OCI-LY1 (cell line): ENCODE data around the gene GNAI1.

Experiments used
- H2AFZ ChIP-seq: fragments of 200-600 bp; sonication (generic), shearing (Covaris generic); 2 replicates; pipeline ENCODE4 v1.6.0; 2014; ENCODE audit warnings: antibody characterized with exemption, mild to moderate bottlenecking, low read length
- H3F3A ChIP-seq: fragments of 200-600 bp; sonication (generic), shearing (Covaris generic); 2 replicates; pipeline ENCODE4 v1.6.0; 2014; ENCODE audit warnings: mild to moderate bottlenecking, antibody characterized with exemption, low read length, moderate library complexity; ENCODE audit not compliant: insufficient read depth
- H3K27ac ChIP-seq: fragments of 200-600 bp; sonication (generic); 2 replicates; pipeline ENCODE4 v1.5.1; 2014; ENCODE audit warnings: low read length, mixed run types, mild to moderate bottlenecking, low read depth; ENCODE audit not compliant: poor library complexity, severe bottlenecking
- H3K27me3 ChIP-seq: fragments of 200-600 bp; sonication (generic); 2 replicates; pipeline ENCODE4 v1.6.0; 2014; ENCODE audit warnings: antibody characterized with exemption, mild to moderate bottlenecking, low read length, moderate library complexity; ENCODE audit not compliant: insufficient read depth
- H3K36me3 ChIP-seq: fragments of 200-600 bp; sonication (generic); 2 replicates; pipeline ENCODE4 v1.6.1; 2014; ENCODE audit warnings: mild to moderate bottlenecking, antibody characterized with exemption, low read length, moderate library complexity, mixed read lengths; ENCODE audit not compliant: insufficient read depth
- H3K4me1 ChIP-seq: fragments of 200-600 bp; sonication (generic); 2 replicates; pipeline ENCODE4 v1.5.1; 2014; ENCODE audit warnings: mild to moderate bottlenecking, low read length, moderate library complexity; ENCODE audit not compliant: insufficient read depth, severe bottlenecking
- H3K4me2 ChIP-seq: fragments of 200-600 bp; sonication (generic), shearing (Covaris generic); 2 replicates; pipeline ENCODE4 v1.6.1; 2014; ENCODE audit warnings: low read length
- H3K4me3 ChIP-seq: fragments of 200-600 bp; sonication (generic); 2 replicates; pipeline ENCODE4 v1.5.1; 2014; ENCODE audit warnings: low read length, low read depth, mild to moderate bottlenecking, mixed read lengths; ENCODE audit not compliant: poor library complexity, severe bottlenecking
- H3K79me2 ChIP-seq: fragments of 200-600 bp; shearing (Covaris generic); 2 replicates; pipeline ENCODE4 v1.6.1; 2016; ENCODE audit warnings: mixed run types, low read length, mixed read lengths; ENCODE audit not compliant: insufficient read depth
- H3K9ac ChIP-seq: fragments of 200-600 bp; sonication (generic), shearing (Covaris generic); 2 replicates; pipeline ENCODE4 v1.6.1; 2014; ENCODE audit warnings: mild to moderate bottlenecking, low read length, mixed read lengths
- H3K9me2 ChIP-seq: fragments of 200-600 bp; sonication (generic), shearing (Covaris generic); 2 replicates; pipeline ENCODE4 v1.6.1; 2014; ENCODE audit warnings: low read depth, mild to moderate bottlenecking, low read length, mixed read lengths
- H3K9me3 ChIP-seq: fragments of 200-600 bp; shearing (Covaris generic); 2 replicates; pipeline ENCODE4 v1.6.1; 2014; ENCODE audit warnings: low read length, mixed read lengths
- H4K20me1 ChIP-seq: fragments of 200-600 bp; sonication (generic), shearing (Covaris generic); 2 replicates; pipeline ENCODE4 v1.6.0; 2016; ENCODE audit warnings: mild to moderate bottlenecking, low read length; ENCODE audit not compliant: insufficient read depth
- CTCF ChIP-seq: fragments of 200-600 bp; sonication (generic), shearing (Covaris generic); IDR thresholded peaks from 2 replicates; pipeline ENCODE4 v1.5.1; 2017; ENCODE audit warnings: mild to moderate bottlenecking, antibody characterized with exemption, low read length, moderate library complexity, mixed read lengths
- EZH2 ChIP-seq: fragments of 200-600 bp; sonication (generic), shearing (Covaris generic); IDR thresholded peaks from 2 replicates; pipeline ENCODE4 v1.8.0; 2017; ENCODE audit warnings: borderline replicate concordance, mixed run types, mild to moderate bottlenecking, antibody characterized with exemption, low read length, moderate library complexity, mixed read lengths

The GNAI1 gene

GRCh38 chr7:80127412-80128160, 7.0 kb upstream of the GNAI1 start:
- H3K36me3 ChIP-seq: no peaks in the 10 kb centered on the region
- no peaks in the 10 kb centered on the region for H3K27me3 ChIP-seq
- H3K79me2 ChIP-seq: no peaks in the 10 kb centered on the region
- H3K4me2 ChIP-seq: no peak overlapping the region
- TF ChIP-seq EZH2 (no peak), CTCF (no peak)
- no peaks in the 10 kb centered on the region for H3K9me2 ChIP-seq
- no peaks in the 10 kb centered on the region for H3K9me3 ChIP-seq
- no peak overlapping the region for H3K9ac ChIP-seq
- H3K27ac ChIP-seq: no peak overlapping the region
- H2AFZ ChIP-seq: no peak overlapping the region
- no peaks in the 10 kb centered on the region for H4K20me1 ChIP-seq
- no peak overlapping the region for H3K4me3 ChIP-seq
- H3F3A ChIP-seq: no peaks in the 10 kb centered on the region
- H3K4me1 ChIP-seq: no peaks in the 10 kb centered on the region

- H3K27ac ChIP-seq: no peak overlapping the region
- H3F3A ChIP-seq: no peaks in the 10 kb centered on the region
- no peaks in the 10 kb centered on the region for H3K4me1 ChIP-seq
- H3K4me3 ChIP-seq: no peak overlapping the region
- H2AFZ ChIP-seq: no peak overlapping the region
- TF ChIP-seq EZH2: no peak
- no peak overlapping the region for H3K9ac ChIP-seq
- no peaks in the 10 kb centered on the region for H3K9me3 ChIP-seq
- no peaks in the 10 kb centered on the region for H3K79me2 ChIP-seq
- H3K36me3 ChIP-seq: no peaks in the 10 kb centered on the region
- no peaks in the 10 kb centered on the region for H3K27me3 ChIP-seq
- H3K9me2 ChIP-seq: no peaks in the 10 kb centered on the region
- H4K20me1 ChIP-seq: no peaks in the 10 kb centered on the region
- H3K4me2 ChIP-seq: no peak overlapping the region
Measured at GRCh38 chr7:80128918-80129317, 5.7 kb upstream of the GNAI1 start.

GRCh38 chr7:80129785-80130184, 4.8 kb upstream of the GNAI1 start:
- TF ChIP-seq CTCF (no peak), EZH2 (no peak)
- H3K9me2 ChIP-seq: no peaks in the 10 kb centered on the region

More at GRCh38 chr7:80129785-80130184, 4.8 kb upstream of the GNAI1 start:
- no peaks in the 10 kb centered on the region for H3K79me2 ChIP-seq
- H4K20me1 ChIP-seq: no peaks in the 10 kb centered on the region
- no peaks in the 10 kb centered on the region for H3K27me3 ChIP-seq
- no peak overlapping the region for H3K4me2 ChIP-seq
- H3K9me3 ChIP-seq: no peaks in the 10 kb centered on the region
- H3K27ac ChIP-seq: no peak overlapping the region
- no peaks in the 10 kb centered on the region for H3F3A ChIP-seq
- H3K4me3 ChIP-seq: no peak overlapping the region
- no peak overlapping the region for H3K9ac ChIP-seq
- no peaks in the 10 kb centered on the region for H3K4me1 ChIP-seq
- H2AFZ ChIP-seq: no peak overlapping the region
- H3K36me3 ChIP-seq: no peaks in the 10 kb centered on the region
